GM12864 (cell line): ENCODE measurements around the gene CLCN1.
"Not testable (repeated sequence)": the region's sequence is repeated elsewhere in the genome, so short reads cannot be mapped to it uniquely, and the experiment has no call there.

ENCODE experiments used
- DNase-seq: peaks from one replicate; pipeline ENCODE4 v3.0.0-alpha.2; 2011; ENCODE audit warnings: low read depth
- H3K4me3 ChIP-seq: 2 replicates; pipeline ENCODE4 v1.5.1; 2011; ENCODE audit warnings: mild to moderate bottlenecking, low read depth, low read length, control low read depth
- CTCF ChIP-seq: IDR thresholded peaks from 2 replicates; pipeline ENCODE4 v1.5.1; 2011; ENCODE audit warnings: low read depth, mild to moderate bottlenecking, moderate library complexity, low read length, control low read depth, inconsistent platforms; ENCODE audit errors: missing control alignments

Gene CLCN1

DNA sequence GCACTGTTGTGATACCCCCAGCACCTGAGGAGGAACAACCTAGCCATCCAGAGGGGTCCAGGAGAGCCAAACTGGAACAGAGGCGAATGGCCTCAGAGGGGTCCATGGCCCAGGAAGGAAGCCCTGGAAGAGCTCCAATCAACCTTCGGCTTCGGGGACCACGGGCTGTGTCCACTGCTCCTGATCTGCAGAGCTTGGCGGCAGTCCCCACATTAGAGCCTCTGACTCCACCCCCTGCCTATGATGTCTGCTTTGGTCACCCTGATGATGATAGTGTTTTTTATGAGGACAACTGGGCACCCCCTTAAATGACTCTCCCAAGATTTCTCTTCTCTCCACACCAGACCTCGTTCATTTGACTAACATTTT, 29.4 kb upstream of the CLCN1 start:
- DNase-seq = no peak
- no peak overlapping the region for H3K4me3 ChIP-seq
- no peak for TF ChIP-seq CTCF

DNA sequence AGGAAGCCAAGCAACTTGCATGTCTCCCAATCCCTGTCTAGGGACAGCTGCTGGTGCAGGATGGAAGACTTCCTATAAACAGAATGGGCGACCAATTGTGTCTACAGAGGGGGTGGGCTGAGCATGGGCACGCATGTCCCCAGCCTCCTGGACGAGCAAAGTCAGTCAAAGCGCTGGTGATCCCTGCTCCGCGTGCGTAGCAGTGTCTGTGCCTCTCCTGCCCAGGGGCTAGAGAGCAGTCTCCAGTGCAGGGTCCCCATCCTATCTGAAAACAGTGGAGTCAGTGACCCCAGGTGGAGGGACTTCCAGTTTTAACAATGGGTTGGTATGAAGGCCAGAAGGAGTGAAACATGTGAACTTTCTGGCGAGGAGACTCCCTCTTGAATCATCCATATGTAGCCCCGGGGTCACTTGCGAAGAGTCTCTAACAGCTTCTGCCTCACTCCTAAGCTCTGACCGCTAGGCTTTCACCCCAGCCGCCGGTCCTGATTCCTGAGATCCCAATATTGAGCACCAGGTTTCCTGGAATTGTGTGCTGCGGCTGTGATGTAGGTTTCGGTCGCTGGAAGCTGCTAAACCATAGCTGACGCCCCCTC, 28.5 kb upstream of the CLCN1 start:
- peak overlapping the region; percentile 14 for H3K4me3 ChIP-seq
- no peak for TF ChIP-seq CTCF
- DNase-seq = no peak

GRCh38 chr7:143287935-143288826, 27.7 kb upstream of the CLCN1 start, which contains the start of gene CASP2:
Gene CASP2, plus strand, starts transcription at chr7:143288351. Its CDS starts 105 bp downstream, at chr7:143288456.
- peak; percentile 89 for DNase-seq

DNA sequence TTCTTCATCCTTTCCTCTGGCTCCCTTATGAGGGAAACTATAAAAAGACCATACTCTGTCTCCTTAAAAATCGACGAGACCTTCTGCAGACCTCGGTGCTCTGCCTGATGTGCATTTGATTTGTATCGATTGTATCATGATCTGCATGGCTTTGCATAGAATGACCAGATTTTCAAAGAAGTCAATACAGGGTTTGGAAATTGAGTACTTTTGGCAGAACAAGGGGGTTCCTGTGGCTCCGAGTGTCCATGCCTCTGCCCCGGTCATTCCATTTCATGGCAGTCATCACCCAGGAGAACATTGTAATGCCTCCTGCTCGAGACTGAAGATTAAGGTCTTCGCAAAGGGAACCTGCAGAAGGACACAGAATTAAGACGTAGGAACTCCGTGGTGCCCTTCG, 27.1 kb upstream of the CLCN1 start:
- peak overlapping the region; percentile 87 for H3K4me3 ChIP-seq
- TF ChIP-seq CTCF = no peak
- DNase-seq = no peak

More at GRCh38 chr7:143287935-143288826, 27.7 kb upstream of the CLCN1 start, which contains the start of gene CASP2:
- H3K4me3 ChIP-seq = peak within 1 kb of the TSS; percentile 87
- no peak for TF ChIP-seq CTCF

- no peak for DNase-seq
- H3K4me3 ChIP-seq = peak overlapping the region; percentile 87
- TF ChIP-seq CTCF = no peak
Observed at GRCh38 chr7:143289421-143289820, 26.5 kb upstream of the CLCN1 start.

DNA sequence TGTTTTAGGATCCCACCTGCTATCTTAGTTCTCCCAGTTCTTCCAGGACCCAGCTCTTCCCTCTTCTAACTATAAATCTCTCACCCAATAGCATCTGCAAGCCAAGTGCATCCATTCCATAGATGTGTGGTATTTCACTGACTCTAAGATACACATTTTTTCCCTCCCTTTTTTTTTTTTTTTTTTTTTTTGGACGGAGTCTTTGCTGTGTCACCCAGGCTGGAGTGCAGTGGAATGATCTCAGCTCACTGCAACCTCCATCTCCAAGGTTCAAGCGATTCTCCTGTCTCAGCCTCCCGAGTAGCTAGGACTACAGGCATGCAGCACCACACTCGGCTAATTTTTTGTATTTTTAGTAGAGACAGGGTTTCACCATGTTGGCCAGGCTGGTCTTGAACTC, 26.0 kb upstream of the CLCN1 start:
- DNase-seq = not testable (repeated sequence)
- peak overlapping the region; percentile 87; the same call in 1 of the 2 replicates for H3K4me3 ChIP-seq

- no peak overlapping the region for H3K4me3 ChIP-seq
- DNase-seq = no peak
- TF ChIP-seq CTCF = no peak
Observed at GRCh38 chr7:143290293-143290692, 25.6 kb upstream of the CLCN1 start.
